A549 (cell line): ENCODE data around the gene PFKFB3.

Source experiments
- EP300 ChIP-seq, 2 experiments: fragments of >200 bp; sonication (Bioruptor Twin); formaldehyde crosslinking; IDR thresholded peaks; 2 replicates in 1 of 2; 3 replicates in 1 of 2; pipeline ENCODE4 v1.6.1; 2016 to 2017
- POLR2A ChIP-seq: IDR thresholded peaks from 2 replicates; pipeline ENCODE4 v1.6.1; 2012; ENCODE audit warnings: mild to moderate bottlenecking, low read length
- TF ChIP-seq, protein P1 (sequence below): fragments of 200-600 bp; sonication (generic); IDR thresholded peaks from 2 replicates; pipeline ENCODE4 v1.6.1; 2016; ENCODE audit warnings: antibody characterized with exemption, mild to moderate bottlenecking, moderate library complexity

DNA sequence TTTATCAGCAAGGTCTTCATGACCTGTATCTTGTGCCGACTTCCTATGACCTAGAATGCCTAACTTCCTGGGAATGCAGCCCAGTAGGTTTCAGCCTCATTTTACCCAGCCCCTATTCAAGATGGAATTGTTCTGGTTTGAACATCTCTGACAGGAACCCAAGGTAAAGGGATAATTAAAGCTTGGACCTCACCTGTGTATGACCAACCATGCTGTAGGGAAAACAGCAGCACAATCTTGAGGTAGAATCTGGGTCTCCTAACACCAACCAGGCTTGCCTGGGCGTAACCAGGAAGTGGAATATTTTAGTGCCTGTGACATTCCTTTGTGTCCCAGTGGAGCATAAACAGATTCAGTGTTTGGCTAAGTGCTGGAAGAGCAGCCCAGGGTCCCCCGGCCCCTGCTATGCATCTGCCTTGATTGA is 94.1 kb downstream of the PFKFB3 start:
- TF ChIP-seq POLR2A (no peak), EP300 (IDR thresholded peaks at IDR 0.05) (no peak)
- TF ChIP-seq, protein P1, sequence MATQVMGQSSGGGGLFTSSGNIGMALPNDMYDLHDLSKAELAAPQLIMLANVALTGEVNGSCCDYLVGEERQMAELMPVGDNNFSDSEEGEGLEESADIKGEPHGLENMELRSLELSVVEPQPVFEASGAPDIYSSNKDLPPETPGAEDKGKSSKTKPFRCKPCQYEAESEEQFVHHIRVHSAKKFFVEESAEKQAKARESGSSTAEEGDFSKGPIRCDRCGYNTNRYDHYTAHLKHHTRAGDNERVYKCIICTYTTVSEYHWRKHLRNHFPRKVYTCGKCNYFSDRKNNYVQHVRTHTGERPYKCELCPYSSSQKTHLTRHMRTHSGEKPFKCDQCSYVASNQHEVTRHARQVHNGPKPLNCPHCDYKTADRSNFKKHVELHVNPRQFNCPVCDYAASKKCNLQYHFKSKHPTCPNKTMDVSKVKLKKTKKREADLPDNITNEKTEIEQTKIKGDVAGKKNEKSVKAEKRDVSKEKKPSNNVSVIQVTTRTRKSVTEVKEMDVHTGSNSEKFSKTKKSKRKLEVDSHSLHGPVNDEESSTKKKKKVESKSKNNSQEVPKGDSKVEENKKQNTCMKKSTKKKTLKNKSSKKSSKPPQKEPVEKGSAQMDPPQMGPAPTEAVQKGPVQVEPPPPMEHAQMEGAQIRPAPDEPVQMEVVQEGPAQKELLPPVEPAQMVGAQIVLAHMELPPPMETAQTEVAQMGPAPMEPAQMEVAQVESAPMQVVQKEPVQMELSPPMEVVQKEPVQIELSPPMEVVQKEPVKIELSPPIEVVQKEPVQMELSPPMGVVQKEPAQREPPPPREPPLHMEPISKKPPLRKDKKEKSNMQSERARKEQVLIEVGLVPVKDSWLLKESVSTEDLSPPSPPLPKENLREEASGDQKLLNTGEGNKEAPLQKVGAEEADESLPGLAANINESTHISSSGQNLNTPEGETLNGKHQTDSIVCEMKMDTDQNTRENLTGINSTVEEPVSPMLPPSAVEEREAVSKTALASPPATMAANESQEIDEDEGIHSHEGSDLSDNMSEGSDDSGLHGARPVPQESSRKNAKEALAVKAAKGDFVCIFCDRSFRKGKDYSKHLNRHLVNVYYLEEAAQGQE = no peak
